Measurements from ENCODE around the gene THADA.

The THADA gene

GRCh38 chr2:43524177-43524965 is 71.5 kb downstream of the THADA start:
- DNase-seq (ENCODE audit: low spot score) = no peak
- TF ChIP-seq CTCF (IDR thresholded peaks at IDR 0.05; ENCODE audit: extremely low read depth, missing control alignments) = no peak

GRCh38 chr2:43522177-43522576 is 73.7 kb downstream of the THADA start:
- no peak for DNase-seq (ENCODE audit: low spot score)
- no peak for TF ChIP-seq CTCF (IDR thresholded peaks at IDR 0.05; ENCODE audit: extremely low read depth, missing control alignments)

GRCh38 chr2:43521568-43521967 is 74.3 kb downstream of the THADA start:
- no peak for TF ChIP-seq CTCF (IDR thresholded peaks at IDR 0.05; ENCODE audit: extremely low read depth, missing control alignments)
- DNase-seq (ENCODE audit: low spot score) = no peak

- DNase-seq (ENCODE audit: low spot score) = no peak
- TF ChIP-seq CTCF (IDR thresholded peaks at IDR 0.05; ENCODE audit: extremely low read depth, missing control alignments) = no peak
These were observed 74.9 kb downstream of the THADA start for GRCh38 chr2:43520919-43521318.

- no peak for TF ChIP-seq CTCF (IDR thresholded peaks at IDR 0.05; ENCODE audit: extremely low read depth, missing control alignments)
- no peak for DNase-seq (ENCODE audit: low spot score)
These were observed 76.1 kb downstream of the THADA start for GRCh38 chr2:43519643-43520221.

GRCh38 chr2:43518718-43519117 is 77.1 kb downstream of the THADA start:
- DNase-seq (ENCODE audit: low spot score) = no peak
- TF ChIP-seq CTCF (IDR thresholded peaks at IDR 0.05; ENCODE audit: extremely low read depth, missing control alignments) = no peak

- DNase-seq (ENCODE audit: low spot score) = no peak
- TF ChIP-seq CTCF (IDR thresholded peaks at IDR 0.05; ENCODE audit: extremely low read depth, missing control alignments) = no peak
These were observed 77.7 kb downstream of the THADA start for GRCh38 chr2:43518181-43518580.
